T47D (cell line): ENCODE data around the gene ZC3H7A.

Experiments
- DNase-seq, 2 experiments: peaks; one replicate each; pipeline versions ENCODE4 v3.0.0 to v3.0.0-alpha.2; 2011 to 2012; ENCODE audit warnings: low read depth in 1 of 2, low spot score in 1 of 2
- JUND ChIP-seq: IDR thresholded peaks from 2 replicates; pipeline ENCODE4 v1.6.1; 2012; ENCODE audit warnings: low read depth
- in situ Hi-C: cut with HindIII; loops from 2 replicates; pipeline ENCODE4 v1.10.0; 2016; ENCODE audit warnings: low sequenced_read_pairs, low pct_unique_long_range_greater_than_20kb

ZC3H7A gene

DNA sequence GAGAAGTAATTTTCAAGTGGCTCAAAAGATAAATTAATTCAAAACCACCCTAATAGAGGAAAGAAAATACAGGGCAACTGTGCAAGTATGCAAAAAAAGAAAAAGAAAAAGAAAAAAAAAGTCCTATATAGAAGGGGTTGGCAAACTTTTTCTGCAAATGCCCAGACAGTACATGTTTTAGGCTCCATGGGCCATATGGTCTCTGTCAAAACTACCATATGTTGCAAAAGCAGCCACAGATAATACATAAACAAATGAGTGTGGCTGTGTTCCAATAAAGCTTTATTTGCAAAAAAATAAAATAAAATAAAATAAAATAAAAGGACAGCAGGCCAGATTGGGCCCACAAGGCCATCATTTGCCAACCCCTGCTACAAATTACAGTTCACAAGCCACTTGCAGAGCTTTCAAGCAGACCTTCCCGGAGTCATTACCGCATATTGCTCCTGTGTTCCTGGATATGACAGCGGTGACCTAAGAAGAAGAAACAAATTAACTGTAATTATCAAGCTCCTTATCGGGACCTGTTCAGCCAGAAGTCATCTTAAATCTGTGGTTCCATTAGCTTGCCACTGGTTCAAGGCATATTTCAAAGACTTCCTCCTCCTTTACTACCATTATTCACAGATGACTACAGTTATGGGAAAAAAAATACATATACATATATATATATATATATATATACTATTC, 15.9 kb downstream of the ZC3H7A start:
- in situ Hi-C loops = no loop called here
- TF ChIP-seq JUND = no peak
- no peak for DNase-seq

DNA sequence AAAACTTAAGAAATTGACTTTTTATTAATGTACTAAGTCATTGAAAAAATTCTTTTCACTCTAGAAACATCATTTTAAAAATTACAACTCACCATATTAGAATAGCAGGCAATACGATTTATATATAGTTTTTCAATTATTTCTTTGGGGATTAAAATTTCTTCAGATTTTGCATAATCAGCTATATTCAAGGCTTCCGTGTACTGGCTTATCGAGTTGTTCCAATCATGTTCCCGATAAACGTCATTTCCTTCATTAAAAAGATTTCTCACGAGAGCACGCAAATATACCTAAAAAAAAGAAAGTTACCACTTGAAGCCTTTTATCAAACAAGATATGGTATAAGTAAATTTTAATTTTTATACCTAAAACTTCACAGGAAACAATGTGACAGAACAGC, 18.0 kb downstream of the ZC3H7A start:
- in situ Hi-C loops = no loop called here
- TF ChIP-seq JUND = no peak
- DNase-seq = no peak

DNA sequence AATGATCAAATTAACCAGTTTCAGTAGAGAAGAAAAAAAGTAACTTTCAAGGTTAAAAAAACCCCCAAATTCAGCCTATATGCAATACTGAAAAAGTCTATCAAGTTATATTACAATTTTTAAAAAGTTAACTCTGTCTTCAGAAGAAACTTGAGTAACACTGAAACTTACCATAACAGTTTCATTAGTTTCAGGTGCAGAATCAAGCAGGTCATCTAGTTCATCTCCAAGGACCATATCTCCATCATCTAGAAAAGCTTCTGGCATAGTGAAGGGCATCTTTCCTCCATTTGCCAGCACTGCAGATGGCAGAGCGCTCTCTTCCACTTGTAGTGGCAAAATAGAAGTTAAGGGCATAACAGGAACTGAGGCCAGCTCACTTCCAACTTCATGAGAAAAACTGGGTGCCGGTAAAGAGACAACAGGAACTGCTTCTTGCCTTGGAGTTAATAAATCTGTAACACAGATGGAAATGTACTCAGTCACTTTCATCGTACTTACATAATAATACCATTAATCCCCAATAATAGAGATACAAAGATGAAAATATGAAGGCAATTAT, 22.9 kb downstream of the ZC3H7A start:
- no peak for DNase-seq
- TF ChIP-seq JUND = no peak
- in situ Hi-C loops = no loop called here

DNA sequence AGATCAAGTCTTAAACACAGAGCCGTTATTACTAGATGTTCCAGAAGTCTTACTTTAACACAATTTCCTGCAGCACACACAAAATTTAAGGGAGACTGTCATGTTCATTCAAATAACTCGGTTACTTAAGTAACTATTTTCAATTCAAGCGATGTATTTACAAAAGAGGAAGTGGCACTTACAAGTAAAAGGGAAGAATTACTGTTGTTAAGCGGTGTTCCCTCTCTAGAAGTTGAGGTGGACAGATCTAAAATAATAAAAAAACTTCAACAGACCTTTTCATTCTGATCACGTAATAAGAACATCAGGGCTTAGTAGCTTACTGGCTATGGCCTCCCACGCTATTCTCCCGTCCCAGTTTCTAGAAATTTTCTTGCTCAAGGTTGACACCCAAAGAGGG, 28.2 kb downstream of the ZC3H7A start:
- in situ Hi-C loops = no loop called here
- no peak for DNase-seq
- TF ChIP-seq JUND = no peak

DNA sequence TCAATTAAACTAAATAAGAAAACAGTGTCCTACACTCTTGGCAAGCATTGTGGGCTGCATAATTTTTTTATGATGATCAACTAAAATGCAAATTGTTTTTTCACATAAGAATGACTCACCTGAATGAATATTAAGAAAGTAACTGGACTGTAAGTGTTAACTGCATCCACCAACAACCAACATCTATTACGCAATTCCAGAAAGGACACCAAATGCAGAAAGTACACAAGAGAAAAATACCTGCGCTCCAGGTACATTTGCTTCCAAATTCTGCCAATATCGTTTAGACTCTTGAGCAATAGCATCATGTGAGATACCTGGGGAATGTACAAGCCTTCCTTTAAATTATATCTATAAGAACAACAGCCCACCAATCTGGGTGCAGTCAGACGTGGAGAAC, 34.6 kb downstream of the ZC3H7A start:
- in situ Hi-C loops = no loop called here
- no peak for TF ChIP-seq JUND
- DNase-seq = no peak

DNA sequence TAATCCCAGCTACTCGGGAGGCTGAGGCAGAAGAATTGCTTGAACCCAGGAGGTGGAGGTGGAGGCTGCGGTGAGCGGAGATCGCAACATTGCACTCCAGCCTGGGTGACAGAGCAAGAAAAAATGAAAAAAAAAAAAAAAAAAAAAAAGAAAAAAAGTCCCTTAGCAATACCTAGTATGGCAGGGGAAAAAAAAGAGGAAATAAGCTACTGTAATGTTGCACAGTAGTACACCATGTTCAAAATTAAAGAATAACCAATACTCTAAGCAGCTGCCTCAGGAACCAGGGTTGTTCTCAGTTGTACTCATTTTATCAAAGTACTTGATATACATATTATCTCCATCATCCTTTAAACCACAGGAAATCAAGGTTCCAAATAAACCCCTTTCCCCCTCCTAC, 37.1 kb downstream of the ZC3H7A start:
- no peak for TF ChIP-seq JUND
- DNase-seq = no peak
- in situ Hi-C loops = no loop called here

DNA sequence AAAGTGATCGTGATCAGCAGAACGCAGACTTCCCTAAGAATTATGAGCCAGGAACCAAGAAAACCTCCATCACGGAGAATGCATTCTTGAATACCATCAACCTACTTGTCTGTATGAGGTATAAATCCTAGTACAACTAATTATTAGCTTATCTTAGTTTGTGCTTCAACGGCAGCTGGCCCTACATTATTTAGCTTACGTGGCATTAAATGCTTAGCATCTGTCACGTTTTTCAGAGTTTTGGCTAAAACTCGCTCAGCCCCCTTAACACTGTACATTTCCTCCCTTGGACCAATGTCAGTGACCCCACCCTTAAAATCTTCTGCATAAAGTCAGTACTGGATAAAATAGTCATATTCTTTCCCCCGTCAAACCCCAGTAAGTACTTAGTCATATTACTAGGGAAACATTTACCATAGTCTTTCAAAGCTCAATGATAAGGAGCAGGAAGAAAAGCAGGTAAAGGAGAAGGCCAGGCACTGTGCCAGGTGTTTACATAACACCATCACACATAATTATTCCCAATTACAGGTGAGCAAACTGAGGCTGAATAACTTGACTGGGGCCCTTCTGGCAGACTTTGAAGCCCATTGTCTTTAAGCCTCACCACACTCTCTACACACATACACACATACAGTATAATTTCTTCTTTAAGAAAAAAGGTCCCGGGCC, 37.8 kb downstream of the ZC3H7A start:
- no peak for DNase-seq
- in situ Hi-C loops = no loop called here
- no peak for TF ChIP-seq JUND

DNA sequence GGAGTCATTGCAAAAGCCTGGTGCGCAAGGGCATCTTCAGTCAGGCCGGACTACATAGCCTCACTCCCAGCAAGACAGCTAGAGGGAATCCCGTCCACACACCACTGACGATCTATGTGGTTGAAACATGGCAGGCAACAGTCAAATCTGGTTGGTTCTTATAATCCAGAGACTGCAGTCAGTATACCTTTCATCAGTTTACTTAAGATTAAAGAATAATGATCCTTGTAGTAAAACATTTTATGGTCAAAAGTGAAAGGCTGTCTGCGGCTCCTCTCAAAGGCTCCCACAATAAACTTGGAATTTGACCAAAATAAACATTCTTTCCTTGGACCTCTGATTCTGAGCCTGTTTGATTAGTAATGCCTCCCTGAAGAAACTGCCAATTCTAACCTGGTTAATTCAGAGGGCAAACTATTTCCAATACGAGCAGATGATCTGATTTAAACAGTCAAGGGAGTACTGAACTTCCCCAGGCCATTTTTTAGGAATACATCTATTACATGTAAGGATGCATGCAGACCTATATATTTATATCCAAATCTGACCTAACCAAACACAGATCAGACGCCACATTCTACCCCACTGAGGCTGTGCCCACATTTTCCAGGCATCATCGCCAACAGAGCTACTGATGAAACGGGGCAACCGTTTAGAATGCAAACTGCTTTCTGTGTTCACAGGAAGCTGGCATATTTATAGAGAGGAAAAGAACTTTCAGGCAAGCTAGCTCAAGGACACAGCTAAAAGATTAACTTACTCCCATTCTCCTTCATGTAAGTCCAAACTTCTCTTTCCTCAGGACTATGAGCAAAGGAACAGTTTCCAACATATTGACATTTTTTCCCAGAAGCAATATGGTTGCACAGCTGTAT, 39.1 kb downstream of the ZC3H7A start:
- DNase-seq = peak in 1 of 2 experiments; percentile 28
- no peak for TF ChIP-seq JUND
- in situ Hi-C loops = no loop called here

DNA sequence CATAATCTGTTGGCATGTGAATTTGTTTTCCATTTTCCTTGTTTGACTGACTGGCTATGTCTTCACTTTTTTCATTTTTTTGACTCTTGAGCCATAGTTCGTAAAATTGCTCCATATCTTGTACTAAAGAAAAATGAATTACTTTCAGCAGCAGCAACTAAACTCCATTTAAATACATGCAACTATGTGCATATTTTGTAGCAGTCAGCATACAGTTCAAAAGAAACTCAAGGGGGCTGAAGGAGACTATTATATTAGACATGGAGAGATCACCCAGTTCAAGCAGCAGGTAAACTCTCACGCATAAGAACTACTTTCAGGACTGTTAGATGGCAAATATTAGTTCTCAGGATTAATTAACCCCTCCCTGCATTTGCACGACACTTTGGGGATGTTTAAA, 40.8 kb downstream of the ZC3H7A start:
- TF ChIP-seq JUND = no peak
- DNase-seq = no peak
- in situ Hi-C loops = no loop called here

DNA sequence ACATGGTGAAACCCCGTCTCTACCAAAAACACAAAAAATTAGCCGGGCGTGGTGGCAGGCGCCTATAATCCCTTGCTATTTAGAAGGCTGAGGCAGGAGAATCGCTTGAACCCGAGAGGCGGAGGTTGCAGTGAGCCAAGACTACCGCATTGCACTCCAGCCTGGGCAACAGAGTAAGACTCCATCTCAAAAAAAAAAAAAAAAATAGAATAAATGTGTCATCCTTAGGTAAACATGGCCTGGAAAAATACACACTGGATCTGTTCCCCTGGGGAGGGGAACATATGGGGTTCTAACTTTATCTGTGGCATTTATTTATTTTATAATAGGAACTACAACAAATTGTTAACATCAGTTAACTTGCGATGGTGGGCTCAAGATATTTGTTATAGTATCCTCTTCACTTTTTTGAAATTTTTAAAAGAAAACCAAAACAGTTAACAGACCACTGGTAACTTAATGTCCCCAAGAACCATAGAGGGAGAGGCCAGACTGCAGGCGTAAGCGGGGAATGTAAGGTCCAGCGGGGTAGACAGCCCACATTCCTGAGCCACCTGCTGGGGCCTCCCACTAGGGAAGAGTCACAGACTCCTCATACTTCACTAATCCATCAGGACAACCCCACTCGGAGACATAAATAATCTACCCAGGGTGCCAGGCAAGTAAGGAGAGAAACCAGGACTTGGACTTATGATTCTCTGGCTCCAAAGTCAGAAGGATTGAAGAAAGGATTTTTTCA, 41.9 kb downstream of the ZC3H7A start:
- peak in 1 of 2 experiments; percentile 12 for DNase-seq
- in situ Hi-C loops = no loop called here
- TF ChIP-seq JUND = no peak

DNA sequence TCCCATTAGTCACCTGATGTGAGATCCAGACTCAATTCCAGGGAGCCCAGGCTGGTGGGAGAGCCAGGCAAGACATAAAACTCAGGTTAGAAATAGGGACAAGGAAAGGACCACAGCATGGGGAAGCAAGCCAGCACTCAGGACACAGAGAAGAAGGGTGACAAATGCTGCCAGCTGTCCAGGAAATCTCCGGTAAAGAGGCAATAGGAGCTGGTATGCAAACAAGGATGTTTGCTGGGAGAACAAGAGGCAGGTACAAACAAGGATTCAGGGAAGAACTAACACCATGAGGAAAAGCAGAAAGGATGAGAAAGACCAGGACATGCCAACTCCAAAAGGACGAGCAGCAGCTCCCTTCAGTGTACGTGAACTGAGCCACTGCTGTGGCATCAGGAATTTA, 44.2 kb downstream of the ZC3H7A start:
- TF ChIP-seq JUND = no peak
- peak in 1 of 2 experiments; percentile 71 for DNase-seq
- in situ Hi-C loops = no loop called here

DNA sequence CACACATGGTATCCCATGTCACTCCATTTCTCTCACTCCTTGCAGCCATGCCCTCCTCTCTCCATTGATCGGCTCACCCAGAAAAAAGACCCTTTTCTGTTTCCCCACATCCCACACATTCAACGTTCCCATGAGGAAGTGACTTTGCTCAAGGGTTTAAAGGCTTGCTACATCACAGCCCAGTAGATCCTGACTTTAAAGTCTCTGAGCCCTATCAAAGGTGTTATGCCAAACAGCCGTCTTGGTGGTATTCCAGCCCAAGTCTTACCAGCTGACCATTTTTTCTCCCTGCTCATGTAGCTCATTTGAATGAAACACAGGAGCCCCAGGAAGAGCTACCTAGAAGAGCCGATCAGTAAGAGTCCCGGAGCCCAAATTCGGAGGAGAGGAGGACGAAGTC, 47.0 kb downstream of the ZC3H7A start:
- no peak for DNase-seq
- in situ Hi-C loops = no loop called here
- no peak for TF ChIP-seq JUND
